Measurements from ENCODE around the gene SLC5A5.

The SLC5A5 gene

GRCh38 chr19:17943274-17944221 lies 71.8 kb downstream of the SLC5A5 start:
- in situ Hi-C loops (cut with MboI; ENCODE audit: low pct_unique_long_range_greater_than_20kb, low sequenced_read_pairs): loop anchor here (10.0 kb wide), 1 partner anchor 51 kb away; no protein-coding TSS in a partner anchor
- no peak for DNase-seq

DNA sequence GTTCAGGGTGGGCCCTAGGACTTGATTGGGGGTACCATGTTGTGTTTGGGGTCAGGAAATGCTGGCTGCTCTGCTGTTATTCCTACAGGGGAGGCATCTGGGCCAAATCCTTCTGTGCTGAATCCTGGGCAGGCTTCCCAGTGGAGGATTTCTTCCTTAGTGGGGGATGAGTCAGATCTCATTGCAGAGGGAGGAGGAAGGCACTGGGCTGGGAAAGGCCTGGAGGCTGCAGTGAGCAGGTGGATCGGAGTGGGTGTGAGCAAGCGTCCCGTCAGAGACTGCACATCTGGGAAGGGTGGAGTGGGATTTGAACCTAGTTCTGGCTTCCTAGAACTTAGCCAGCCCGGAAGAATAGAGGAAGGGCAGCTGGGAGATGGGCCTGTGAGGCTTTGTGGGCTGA lies 72.6 kb downstream of the SLC5A5 start:
- no peak for DNase-seq
- in situ Hi-C loops (cut with MboI; ENCODE audit: low pct_unique_long_range_greater_than_20kb, low sequenced_read_pairs): loop anchor here (10.0 kb wide), 1 partner anchor 50 kb away; no protein-coding TSS in a partner anchor

Data from KBM-7 (cell line).